GM18519 (cell line): ENCODE data around the gene RAPGEF4.

ENCODE experiments used
- ATAC-seq: cut with Tn5 transposase; IDR thresholded peaks from one replicate; pipeline ENCODE4 v1.9.1; 2021; ENCODE audit warnings: mild to moderate bottlenecking, moderate library complexity; ENCODE audit not compliant: unreplicated experiment, low FRiP score

The RAPGEF4 gene

DNA sequence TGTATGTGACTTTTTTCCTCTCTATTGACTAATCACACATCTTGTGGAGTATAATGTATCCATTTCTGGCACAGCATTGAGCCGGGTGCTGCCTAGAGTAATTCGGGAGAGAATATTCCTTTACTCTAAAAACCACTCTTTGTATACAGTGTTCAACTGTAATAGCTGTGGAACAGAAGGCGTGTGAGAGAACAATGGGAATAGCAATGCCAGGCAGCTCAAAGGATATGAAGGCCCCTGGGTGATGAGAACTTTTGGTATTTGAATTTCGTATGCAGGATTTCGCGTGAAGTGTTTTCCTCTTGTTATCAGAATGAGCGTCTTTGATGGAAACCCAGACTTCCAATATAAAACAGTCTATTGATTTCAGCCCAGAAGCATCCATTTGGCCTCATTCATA, 255.4 kb downstream of the RAPGEF4 start:
- ATAC-seq: no peak

DNA sequence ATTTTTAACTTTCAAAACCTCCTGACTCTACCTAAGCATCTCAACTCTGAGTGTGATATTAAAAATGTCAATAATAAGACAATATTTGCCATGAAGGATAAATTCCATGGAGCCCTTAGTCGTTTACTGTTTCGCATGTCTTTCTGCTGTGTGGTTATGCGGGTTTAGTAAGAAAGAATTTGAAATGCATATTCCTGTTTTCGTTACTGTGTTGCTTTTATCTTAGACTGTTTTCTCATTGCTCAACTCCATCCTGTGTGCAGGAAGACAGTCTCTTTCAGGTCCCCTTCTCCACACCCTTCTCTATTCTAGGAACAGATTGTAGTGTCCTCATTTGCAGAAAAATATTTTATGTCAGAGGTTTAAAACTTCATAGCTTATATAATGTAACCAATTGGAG, 257.5 kb downstream of the RAPGEF4 start:
- ATAC-seq: no peak

DNA sequence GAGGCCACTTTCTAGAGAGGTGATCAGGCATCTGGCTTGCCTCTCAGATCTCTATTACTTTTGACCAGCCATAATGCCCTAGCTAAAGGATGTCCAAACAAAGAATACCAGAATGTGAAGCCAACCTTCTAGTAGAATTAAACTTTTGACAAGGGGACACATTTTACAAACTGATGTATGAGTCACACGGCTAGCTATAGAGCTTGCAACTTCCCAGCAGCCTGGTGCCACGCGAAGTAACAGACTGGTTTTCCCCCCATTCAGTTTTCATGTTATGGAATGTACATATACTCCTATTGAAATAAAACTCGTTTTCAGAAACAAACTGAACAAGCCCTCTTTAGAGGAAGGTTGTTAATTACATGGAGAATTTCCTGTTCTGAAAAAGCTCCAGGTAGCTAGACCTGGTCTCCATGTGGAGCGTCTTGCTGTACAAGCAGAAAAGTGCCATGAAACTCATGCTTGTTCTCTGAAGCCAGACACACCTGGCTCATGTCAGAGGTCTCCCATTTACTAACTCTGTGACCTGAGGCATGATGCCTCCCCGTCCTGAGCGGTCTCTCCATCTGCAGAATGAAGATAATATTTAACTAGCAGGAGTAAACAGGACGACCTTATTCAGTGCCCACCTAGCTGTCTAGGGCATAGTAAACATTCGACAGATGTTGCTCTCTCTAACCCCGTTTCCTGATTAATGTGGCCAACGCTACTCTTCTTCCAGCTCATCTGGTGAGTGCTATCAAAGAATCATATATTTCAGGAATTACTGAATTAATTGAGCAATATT, 258.5 kb downstream of the RAPGEF4 start:
- no peak for ATAC-seq

DNA sequence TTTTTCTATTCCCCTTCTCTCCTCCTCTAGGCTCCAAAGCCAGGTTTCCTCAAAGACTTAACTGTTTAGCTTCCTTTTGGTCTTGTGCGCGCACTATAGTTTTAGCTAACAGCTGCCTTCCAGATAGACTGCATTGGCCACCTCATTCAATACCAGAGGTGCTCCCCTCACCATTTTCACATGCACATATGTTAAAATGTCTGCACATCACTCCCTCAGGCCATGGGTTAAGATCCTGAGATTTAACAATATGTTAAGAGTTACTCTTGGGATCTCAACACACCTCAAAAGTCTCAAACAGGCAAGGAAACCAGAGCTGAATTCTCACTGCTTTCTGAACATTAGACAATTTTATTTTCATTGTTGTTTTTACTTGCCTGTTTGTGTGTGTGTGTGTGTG, 259.2 kb downstream of the RAPGEF4 start:
- no peak for ATAC-seq

DNA sequence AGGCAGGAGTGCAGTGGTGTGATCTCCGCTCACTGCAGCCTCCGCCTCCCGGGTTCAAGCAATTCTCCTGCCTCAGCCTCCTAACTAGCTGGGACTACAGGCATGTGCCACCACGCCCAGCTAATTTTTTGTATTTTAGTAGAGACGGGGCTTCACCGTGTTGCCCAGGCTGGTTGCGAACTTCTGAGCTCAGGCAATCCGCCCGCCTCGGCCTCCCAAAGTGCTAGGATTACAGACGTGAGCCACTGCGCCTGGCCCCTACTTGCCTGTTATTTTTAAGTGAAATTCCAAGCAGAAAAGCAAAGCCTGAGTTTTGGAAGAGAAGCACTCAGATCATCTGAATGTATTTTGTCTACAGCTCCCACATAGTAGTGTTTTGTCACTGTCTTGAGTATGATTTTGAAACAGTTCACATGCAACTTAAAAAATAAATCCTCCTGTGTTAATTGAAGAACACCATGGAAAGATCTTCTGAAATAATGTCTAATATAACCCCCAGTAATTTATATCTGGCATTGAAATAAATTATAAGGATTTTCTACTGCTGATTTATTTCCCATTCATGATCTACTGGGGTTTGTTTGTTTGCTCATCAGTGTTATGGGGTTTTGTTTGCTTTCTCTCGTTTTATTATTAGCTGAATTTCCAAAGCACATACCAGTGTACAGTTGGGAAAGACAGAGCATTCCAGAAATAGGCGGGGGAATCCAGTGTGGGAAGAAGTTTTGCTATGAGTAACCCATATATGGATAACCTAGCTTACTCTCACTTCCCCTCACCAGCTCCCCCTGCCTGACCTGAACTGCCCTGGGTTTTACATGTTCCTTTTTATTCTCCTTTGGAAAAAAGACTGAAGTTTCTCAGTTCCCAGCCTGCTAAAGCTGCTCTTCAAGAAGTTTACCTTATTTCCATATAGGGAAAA, 259.9 kb downstream of the RAPGEF4 start:
- no peak for ATAC-seq

DNA sequence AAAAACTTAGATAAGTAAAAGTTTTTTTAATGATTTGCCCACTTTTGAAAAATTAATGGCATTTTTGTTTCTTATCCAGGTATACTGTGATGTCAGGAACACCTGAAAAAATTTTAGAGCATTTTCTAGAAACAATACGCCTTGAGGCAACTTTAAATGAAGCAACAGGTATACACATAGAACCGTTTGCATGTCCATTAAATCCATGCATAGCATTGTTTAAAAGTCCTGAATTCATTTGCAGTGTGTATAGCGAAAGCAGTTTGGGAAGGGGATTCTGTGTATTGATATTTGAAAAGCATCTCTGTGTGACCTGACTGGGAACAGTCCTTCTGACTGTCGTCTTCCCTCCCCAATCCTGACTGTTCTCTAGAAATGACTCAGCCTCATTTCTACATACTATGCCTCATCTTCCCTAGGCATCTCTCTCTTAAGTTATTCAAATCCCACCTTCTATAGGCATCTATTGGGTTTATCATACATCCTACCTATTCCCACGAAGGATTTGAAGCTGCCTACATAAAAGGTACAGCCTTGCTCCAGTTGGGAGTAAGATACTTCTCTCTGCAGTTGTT, 260.8 kb downstream of the RAPGEF4 start:
- no peak for ATAC-seq

DNA sequence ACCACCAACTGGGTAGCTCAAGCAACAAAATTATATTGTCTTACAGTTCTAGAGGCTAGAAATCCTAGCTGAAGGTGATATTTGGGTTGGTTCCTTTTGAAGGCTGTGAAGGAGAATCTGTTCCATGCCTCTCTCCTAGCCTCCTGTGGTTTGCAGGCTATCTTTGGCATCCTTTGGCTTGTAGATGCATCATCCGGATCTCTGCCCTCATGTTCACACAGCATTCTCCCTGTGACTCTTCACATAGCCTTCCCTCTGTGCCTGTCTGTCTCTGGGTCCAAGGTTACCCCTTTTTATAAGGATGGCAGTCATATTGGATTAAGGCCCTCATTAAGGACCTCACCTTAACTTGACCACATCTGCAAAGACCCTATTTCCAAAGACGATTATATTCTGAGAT, 261.4 kb downstream of the RAPGEF4 start:
- no peak for ATAC-seq

DNA sequence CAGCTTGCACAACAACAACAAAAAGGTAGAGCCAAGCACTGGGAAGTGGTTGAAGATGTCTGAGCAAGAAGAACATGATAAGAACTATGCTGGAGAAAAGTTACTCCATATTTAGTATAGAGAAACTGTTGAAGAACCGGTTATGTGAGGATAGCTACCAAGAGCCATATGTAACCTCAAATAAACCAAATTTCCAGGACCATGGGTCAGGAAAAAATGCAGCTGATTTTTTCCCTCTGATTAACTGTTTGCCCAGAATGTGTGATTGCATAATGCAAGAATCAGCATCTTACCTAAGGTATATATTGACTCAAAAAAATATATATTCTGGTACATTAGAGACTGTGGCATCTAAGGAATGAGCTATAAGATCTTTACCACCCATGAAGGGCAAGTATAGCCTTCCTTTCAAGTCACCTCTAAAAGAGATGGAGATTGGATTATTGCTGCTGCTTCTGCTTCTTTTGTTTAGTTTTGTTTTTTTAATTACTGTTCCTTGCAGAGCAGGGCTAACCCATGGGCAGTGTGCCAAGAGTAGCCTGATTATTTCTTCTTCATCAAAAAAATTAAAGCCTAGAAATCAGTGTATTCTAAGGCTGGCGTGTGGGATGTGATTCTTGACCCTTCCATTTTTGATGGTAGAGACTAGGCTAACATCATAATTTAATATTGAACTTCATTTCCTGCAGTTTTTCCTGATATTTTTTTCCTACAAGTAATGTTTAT, 263.1 kb downstream of the RAPGEF4 start:
- ATAC-seq: no peak

DNA sequence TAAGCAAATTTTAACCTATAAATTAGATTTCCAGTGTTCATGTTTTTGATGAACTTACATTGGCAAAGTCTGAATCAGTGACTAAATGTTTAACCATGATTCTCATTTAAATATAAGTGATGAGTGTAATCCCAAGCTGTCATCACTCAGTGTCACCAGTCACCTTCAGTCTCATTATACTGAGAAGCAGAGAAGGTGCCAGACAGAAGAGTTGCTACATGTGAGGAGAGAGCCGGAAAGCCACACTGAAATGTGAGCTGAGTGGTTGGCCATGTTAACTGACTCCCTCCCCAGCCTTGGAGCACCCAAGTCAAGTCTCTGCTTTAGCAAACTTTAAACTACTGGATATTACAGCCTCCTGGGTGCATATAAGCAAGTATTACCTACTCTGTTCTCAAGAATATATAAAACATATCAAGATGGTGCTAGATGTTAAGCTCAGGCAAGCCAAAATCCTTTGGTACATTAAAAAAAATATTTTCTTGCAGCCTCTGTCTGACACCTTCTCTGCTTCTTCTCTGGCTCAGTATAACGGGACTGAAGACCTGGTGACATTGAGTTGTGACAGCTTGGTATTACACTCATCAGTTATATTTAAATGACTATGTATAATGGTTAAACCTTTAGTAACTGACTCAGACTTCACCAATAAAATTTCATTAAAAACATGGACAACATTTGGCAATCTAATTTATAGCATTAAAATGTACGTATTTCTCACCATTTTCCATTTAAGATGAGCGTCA, 264.2 kb downstream of the RAPGEF4 start:
- ATAC-seq: no peak

DNA sequence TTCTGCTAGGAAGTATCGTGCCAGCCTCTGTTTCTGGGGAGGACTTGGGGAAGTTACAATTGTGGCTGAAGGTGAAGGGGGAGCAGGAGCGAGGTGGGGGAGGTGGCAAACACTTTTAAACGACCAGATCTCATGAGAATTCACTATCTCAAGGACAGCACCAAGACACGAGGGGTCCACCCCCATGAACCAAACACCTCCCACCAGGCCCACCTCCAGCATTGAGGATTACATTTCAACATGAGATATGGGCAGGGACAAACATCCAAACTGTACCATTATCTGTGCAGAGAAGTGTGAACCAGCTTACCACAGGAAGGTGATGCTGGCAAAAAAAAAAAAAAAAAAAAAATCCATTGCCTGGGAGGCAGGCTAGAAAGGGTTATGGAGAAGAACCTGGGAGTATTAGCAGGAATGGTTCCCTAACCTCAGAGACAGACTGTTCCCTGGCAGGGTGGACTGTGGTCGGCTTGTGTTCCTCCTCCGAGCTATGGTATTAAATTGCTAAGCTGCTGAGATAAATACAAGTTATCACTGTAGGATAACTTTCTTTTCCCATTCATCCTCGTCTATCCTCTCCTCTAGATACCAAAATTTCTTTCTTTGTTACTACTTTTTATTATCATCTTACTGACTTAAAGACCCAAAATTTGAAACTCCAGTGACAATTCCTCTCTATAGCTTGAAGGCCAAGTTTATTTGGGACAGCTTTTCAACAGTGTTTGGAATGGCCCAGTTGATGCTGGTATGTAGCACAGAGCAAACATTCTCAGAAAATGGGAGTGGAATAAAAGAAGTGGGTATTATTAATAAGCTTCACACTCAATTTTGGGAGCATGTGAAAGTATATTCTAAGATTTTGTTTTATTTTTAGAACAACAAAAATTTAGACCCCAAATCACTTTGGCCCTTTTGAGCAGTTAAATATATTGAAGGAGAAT, 266.3 kb downstream of the RAPGEF4 start:
- no peak for ATAC-seq

DNA sequence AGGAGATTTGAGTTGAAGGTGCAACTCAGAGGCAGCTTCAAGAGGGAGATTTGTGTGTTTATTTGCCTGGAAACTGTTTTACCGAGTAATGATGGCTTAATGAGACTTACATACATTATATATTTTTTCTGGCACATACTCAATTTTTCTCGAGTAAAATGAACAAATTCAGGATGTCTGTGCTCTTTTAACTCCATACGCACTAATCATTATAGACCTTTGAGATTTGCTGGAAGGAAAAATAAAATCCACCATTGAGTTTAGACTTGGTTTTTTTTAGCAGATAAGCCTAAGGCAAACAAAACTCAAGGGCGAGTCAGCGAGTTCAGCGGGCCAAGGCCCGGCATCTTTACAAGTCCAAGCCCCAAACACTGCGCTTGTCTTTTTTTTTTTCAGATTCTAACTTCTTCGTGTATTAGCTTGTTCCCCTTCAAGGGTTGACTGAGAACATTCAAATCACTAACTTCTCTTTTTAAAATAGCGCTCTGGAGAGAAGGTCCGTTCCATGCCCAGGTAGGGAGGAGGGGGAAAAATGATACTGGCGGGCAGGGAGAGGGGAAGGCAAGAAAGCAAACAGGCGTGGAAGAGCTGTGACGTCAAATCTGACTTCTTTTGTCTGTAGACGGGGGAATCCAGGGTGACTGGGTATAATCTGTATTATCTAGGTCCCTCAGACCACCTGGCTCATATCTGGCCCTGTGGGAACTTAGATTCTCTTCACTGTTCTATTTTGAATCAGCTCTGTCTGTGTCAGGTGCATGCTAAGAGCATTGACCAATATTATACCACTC, 267.3 kb downstream of the RAPGEF4 start:
- ATAC-seq: no peak

DNA sequence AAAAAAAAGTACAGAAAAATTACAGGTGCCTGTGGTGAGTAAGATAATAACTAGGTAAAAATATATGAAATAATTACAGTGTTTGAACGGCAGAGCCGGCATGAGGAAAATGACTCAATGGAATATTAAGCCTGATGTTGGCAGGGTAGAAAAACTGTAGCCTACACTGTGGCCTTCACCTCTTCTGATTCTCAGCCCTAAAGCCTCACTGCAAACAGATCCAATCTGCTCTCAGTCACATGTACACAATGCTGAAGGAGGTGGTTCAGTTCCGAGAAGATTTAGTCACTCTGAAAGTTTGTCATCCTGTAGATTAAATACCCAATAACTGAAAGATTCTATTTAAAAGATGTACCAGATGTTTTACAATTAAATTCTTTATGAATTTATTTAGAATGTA, 273.1 kb downstream of the RAPGEF4 start:
- ATAC-seq: no peak

DNA sequence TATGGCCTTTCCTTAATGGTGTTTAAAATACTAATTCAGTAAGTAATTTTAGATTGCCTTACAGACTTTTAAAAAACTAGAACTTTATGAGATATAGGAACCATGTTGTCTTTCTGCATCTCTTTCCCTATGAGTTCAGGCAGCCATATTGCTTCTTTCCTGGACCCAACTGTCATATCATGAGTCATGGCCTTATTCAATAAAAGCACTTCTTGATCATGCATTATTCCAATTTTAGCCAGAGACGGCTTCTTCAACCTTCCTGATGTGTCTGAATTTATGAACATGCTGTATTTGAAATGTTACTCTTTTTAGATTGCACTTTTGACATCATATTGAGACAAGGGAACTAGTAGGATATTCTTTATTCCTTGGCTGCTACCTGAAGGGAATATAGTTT, 274.6 kb downstream of the RAPGEF4 start:
- ATAC-seq: no peak

DNA sequence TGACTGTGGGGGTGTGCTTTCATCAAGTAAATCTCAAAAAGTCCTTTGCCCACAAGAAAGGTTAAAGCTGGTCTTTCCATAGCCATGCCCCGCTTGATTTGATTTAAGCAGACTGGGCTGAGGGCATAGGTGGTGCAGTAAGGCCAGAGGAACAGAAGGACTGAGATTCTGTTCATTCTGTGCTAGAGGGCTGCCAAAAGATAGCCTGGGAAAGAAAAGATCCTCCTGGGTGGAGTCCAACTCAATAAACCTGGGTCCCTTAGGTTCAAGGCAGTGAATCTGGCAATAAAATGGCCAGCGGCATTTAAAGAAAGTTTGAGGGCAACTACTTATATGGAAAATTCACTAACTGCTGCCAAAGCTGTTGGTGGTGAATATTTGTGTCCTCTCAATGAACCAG, 280.8 kb downstream of the RAPGEF4 start:
- no peak for ATAC-seq

DNA sequence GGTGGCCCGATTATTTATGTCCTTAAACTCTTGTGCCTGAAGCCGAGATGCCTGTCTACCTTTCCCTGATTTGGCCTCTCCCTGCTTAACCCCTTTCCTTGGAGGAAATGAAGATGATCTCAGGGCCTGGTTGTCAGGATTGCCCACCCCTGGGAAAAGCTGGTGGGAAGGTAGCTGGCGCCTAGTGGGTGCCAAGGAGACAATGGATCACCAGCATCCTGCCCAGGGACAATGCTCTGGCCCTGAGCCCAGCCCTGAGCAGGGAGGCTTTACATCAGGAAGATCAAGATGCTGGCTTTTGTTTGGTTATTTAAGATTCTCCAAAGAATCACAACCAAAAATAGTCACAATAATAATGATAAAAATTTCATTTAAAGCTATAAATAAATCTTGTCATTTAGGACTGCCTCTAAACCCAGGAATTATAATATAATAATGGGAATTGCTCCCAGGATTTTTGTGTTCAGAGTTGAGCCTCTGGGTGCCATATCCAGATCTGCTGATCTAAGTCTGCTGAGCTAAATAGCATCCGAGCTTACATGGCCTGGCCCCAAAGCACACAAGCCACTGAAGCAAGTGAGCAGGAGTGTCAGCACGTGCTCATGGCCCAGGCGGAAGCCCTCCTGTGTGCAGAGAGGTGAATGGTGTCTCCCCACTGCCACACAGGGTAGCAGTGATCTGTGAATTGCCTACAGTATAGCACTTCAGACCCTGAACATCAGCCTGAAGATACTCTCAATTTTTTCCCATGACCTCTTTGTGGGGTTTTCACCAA, 282.2 kb downstream of the RAPGEF4 start:
- ATAC-seq: no peak

DNA sequence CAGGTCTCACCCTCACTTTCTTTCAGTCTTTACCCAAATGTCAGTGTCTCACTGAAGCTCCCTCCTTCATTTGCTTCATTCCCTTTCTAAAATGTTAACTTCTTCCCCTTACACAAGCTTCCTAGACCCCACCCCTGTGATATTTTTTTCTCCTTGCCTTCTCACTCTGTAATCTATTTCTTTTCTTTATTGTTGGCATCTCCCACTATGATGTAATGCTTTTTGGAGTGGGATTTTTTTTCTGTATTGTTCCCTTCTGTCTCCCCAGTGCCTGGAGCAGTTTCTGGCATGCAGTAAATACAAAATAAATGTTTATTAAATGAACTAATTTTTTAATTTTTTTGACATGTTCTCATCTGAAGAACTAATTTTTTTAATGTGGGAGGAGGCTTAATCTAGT, 284.1 kb downstream of the RAPGEF4 start:
- no peak for ATAC-seq

DNA sequence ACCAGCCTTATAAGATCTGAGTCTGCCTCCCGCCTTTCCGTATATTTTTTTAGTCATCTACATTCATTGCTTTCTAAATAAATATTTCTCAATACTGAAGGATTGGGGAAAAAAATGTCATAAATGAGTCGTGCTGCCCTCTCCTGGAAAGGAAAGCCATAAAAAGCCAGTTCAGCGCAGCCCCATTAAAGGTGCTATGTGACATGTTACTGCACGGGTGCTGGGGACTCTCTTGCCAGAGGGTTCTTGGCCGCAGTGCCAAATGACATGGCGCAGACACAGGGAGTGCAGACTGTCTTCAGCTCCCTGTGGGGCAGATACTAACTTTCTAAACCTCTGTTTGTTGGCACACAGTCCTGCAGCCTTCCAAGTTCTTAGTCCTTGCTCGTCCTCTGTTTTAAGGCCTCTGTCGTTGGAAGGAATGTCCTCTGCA, 286.3 kb downstream of the RAPGEF4 start:
- no peak for ATAC-seq
